ENCODE measurements around the gene PTPRQ.

- TF ChIP-seq KLF13 (tag; IDR thresholded peaks at IDR 0.05; ENCODE audit: borderline replicate concordance, low read depth) (no peak), TOE1 (IDR thresholded peaks at IDR 0.05; ENCODE audit: borderline replicate concordance) (no peak), TOE1 (CRISPR knock-in tag; IDR thresholded peaks at IDR 0.05; ENCODE audit: borderline replicate concordance, low read depth) (no peak), ZNF197 (CRISPR knock-in tag; IDR thresholded peaks at IDR 0.05; ENCODE audit: low read depth) (no peak), ZNF77 (CRISPR knock-in tag; IDR thresholded peaks at IDR 0.05) (no peak), SPI1 (IDR thresholded peaks at IDR 0.05; ENCODE audit: borderline replicate concordance, low read depth, low read length) (no peak), CTCF (IDR thresholded peaks at IDR 0.05 in 2 of 3, conservative IDR thresholded peaks at IDR 0.05 in 1 of 3; ENCODE audit: insufficient read depth in 2 of 3, low read depth in 1 of 3, low read length in 3 of 3) (no peak), EZH2 (IDR thresholded peaks at IDR 0.05; ENCODE audit: borderline replicate concordance, low read depth, low read length) (no peak)
- TF ChIP-seq, protein P1, sequence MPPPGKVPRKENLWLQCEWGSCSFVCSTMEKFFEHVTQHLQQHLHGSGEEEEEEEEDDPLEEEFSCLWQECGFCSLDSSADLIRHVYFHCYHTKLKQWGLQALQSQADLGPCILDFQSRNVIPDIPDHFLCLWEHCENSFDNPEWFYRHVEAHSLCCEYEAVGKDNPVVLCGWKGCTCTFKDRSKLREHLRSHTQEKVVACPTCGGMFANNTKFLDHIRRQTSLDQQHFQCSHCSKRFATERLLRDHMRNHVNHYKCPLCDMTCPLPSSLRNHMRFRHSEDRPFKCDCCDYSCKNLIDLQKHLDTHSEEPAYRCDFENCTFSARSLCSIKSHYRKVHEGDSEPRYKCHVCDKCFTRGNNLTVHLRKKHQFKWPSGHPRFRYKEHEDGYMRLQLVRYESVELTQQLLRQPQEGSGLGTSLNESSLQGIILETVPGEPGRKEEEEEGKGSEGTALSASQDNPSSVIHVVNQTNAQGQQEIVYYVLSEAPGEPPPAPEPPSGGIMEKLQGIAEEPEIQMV (tag; conservative IDR thresholded peaks at IDR 0.05; ENCODE audit: low read depth) = no peak
These were observed 158.4 kb downstream of the PTPRQ start for GRCh38 chr12:80602455-80602854.

Measured in K562 (cell line).